ENCODE measurements around the gene RAD21L1.

RAD21L1 gene

GRCh38 chr20:1296922-1297321 lies 71.1 kb downstream of the RAD21L1 start:
- DNase-seq, result no peak

GRCh38 chr20:1297486-1297885 lies 71.6 kb downstream of the RAD21L1 start:
- DNase-seq, result no peak

DNA sequence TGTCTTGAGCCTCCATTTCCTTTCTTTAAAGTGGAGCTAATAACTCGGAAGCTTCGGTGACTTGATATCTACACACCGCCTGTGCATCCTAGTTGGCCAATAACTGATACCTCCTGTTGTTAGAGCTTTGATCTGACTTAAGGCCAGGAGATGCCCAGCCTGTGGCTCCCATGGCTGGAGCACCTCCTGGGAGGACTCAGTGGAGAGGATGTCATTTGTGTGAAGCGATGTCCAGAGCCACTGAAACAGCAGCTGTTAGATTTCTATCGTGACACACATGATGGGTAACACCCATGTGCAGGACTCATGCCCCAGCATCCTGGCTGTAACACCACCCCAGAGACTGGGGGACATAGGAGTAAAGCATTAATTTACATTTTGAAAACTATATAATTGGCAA lies 72.3 kb downstream of the RAD21L1 start:
- DNase-seq, result no peak

DNA sequence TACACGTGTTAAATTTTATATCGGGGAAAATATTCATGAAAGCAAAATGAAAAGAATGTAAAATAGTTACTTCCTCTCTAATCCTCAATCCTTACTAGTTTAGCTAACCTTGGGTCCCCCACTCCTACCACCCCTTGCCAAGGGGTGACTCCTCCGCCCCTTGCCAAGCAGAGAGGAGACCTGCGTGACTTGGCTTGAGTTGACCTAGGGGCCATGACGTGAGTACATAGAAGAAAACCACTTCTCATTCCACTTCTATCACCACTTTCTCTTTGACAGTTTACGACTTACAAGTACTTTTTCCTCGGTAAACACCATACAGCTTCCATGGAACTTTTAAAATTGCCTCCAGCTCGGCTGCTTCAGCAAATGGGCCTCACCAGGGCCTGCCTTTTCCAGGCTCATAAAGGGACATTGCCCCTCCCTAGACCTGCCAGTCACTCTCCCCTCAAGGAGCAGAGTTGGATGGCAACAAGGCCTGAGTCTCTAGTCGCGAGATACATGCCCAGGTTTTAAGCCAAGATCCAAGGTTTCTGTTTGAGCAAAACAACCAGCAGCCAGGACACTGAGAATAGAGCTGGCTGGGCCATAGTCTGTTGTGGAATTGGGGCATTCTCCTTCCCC lies 73.2 kb downstream of the RAD21L1 start:
- DNase-seq, result no peak

- DNase-seq, result peak; percentile 42
These were observed 73.7 kb downstream of the RAD21L1 start for GRCh38 chr20:1299522-1299921.

DNA sequence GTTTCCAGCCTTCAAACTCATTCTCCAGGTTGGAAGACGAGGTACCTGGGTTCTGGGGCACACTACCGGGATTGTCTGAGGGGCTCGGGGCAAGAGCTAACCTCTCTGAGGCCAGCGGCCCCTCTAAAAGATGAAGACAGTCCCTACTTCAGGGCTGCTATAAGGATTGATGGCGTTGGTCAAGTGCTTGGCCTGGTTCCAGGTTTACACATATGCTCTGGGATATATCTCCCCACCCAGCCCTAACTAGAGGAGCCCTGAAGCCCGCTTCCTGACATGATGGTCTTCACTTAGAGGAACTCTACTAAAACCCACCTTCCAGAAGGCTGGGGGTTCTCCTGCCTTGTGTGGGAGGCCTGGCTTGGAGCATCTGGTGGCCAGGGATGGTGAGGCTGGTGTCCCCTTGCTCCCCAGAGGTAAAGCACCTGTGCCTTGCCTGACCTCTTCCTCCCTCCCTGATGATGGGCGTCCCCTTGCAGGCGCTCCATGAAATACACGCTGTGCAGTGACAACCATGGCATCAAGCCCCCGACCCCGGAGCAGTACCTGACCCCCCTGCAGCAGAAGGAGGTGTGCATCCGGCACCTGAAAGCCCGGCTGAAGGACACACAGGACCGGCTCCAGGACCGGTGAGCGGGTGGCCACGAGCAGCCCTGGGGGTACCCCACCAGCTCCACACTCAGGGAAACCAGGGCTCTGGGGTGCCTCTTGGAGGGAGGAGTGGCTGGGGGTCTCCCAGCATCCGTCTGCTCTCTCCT lies 74.4 kb downstream of the RAD21L1 start:
- no peak for DNase-seq

- peak; percentile 42 for DNase-seq
These were observed 75.2 kb downstream of the RAD21L1 start for GRCh38 chr20:1301031-1301529.

- DNase-seq, result peak; percentile 37
These were observed 77.1 kb downstream of the RAD21L1 start for GRCh38 chr20:1302685-1303541.

GRCh38 chr20:1304710-1305515 lies 79.1 kb downstream of the RAD21L1 start:
- DNase-seq, result no peak

Data from hematopoietic multipotent progenitor cell treated with erythropoietin and hydrocortisone succinate and interleukin-3 and kit ligand, for 6 days (in vitro differentiated cells).